GM10266 (cell line): ENCODE measurements around the gene SYNGR1.
"Not testable (repeated sequence)": the region's sequence is repeated elsewhere in the genome, so short reads cannot be mapped to it uniquely, and the experiment has no call there.

ENCODE experiments used
- DNase-seq: peaks from one replicate; pipeline ENCODE4 v3.0.0; 2012; ENCODE audit errors: extremely low spot score
- TF ChIP-seq, protein P1 (sequence below): IDR thresholded peaks from 2 replicates; pipeline ENCODE4 v1.5.1; 2012; ENCODE audit warnings: mild to moderate bottlenecking, low read depth; ENCODE audit not compliant: control insufficient read depth, insufficient read depth; ENCODE audit errors: missing control alignments

Gene SYNGR1

DNA sequence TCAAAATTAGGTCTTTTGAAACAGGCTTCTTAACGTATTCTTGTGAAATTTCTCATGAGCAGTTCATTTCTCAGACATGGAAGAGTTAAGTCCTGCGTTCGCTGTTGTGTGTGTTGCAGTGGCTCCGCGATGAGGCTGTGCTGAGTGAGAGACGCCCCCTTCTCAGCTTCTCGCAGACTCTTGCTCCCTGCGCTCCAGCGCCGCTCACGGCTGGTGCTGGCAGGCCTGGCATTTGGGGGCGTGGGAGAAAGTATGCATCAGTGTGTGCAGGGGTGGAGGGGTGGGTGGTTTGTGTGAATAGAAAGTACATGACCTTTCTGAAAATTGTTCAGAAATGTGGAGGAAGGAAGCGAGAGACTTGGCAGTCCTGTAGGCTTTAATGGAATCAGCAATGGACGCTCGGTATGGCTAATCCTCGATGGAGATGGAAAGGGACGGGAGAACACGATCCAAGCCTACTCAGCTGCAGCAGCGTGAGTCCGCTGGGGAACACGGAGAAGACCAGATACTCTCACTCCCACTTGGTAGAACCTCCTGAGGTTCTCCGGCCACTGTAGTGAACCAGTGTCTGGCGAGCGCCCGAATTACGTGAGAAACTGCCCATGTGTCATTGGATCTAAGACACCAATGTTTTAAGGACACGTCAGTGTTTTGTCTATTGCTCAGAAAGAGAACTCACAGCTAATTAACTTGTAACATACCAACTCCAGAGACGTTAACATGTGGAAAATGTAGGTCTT, 55.7 kb downstream of the SYNGR1 start:
- TF ChIP-seq, protein P1, sequence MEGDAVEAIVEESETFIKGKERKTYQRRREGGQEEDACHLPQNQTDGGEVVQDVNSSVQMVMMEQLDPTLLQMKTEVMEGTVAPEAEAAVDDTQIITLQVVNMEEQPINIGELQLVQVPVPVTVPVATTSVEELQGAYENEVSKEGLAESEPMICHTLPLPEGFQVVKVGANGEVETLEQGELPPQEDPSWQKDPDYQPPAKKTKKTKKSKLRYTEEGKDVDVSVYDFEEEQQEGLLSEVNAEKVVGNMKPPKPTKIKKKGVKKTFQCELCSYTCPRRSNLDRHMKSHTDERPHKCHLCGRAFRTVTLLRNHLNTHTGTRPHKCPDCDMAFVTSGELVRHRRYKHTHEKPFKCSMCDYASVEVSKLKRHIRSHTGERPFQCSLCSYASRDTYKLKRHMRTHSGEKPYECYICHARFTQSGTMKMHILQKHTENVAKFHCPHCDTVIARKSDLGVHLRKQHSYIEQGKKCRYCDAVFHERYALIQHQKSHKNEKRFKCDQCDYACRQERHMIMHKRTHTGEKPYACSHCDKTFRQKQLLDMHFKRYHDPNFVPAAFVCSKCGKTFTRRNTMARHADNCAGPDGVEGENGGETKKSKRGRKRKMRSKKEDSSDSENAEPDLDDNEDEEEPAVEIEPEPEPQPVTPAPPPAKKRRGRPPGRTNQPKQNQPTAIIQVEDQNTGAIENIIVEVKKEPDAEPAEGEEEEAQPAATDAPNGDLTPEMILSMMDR, result no peak
- DNase-seq, result no peak

DNA sequence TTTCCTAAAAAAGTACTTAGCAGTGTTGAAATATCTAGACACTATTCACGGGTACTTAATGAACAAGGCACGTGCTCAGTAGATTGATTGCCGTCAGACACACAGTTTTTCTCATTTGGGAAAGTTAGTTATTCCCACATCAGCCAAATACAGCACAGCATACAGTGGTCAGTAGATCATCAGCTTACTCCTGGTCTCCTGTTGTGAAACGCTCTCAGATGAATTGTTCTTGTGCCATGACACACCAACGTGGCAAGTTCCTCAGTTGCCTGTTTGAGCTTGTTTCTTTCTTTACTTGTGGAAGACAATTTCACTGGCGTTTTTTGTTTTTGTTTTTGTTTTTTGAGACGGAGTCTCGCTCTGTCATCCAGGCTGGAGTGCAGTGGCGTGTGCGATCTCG, 58.4 kb downstream of the SYNGR1 start:
- no peak for DNase-seq
- TF ChIP-seq, protein P1, result no peak

DNA sequence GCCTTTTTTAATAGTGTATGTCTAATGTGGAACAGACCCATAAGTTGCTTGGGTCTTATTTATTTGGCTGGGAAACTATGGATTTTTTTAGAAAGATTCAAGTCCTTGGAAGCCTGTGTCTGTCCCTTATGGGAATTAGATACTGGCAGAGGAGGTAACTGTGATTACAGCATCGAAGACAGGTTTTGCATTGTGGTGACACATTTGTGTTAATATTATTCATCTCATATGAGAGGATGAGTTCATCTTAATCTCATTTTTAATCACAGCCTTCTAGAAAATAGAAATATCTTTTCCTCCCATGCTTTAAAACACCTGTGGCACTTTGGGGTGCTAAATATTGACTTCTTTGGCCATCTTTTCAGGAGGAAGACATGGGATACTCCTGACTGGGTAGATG, 59.0 kb downstream of the SYNGR1 start:
- DNase-seq, result no peak
- TF ChIP-seq, protein P1, result no peak

DNA sequence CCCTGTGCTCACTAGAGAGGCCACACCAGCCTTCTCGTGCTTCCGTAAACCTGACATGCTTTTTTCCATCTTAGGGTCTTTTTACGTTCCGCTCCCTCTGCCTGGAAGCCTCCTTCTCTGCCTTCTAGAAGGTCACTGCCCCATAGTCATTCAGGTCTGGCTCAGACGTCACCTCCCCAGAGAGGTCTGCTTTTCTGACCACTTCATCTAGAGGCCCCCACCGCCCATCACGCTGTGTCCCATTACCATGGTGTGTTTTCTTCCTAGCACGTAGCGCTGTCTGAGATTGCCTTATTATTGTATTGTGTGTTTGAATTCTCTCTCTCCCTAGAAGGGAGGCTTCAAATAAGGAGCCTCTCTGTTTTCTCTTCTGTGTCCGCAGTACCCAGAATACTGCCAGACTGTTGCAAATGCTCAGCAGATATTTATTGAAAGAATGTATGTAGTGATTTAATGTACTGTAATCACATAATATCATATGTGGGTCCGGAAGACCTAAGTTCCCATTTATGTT, 59.8 kb downstream of the SYNGR1 start:
- DNase-seq, result no peak
- TF ChIP-seq, protein P1, result no peak

DNA sequence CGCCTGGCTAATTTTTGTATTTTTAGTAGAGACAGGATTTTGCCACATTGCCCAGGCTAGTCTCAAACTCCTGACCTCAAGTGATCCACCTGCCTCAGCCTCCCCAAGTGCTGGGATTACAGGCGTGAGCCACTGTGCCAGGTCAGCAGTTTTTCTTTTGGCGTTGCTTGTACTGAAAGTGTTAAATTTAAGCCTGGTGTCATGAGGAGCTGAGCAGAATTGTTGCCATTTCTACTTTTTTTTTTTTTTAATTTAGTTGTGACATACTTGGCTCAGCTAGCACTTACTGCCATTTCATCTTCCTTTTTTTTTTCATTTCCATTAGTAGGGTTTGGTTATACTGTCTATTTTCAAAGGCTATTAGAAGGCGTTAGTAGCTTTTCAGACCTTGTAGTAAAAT, 60.5 kb downstream of the SYNGR1 start:
- DNase-seq, result no peak
- TF ChIP-seq, protein P1, result no peak

DNA sequence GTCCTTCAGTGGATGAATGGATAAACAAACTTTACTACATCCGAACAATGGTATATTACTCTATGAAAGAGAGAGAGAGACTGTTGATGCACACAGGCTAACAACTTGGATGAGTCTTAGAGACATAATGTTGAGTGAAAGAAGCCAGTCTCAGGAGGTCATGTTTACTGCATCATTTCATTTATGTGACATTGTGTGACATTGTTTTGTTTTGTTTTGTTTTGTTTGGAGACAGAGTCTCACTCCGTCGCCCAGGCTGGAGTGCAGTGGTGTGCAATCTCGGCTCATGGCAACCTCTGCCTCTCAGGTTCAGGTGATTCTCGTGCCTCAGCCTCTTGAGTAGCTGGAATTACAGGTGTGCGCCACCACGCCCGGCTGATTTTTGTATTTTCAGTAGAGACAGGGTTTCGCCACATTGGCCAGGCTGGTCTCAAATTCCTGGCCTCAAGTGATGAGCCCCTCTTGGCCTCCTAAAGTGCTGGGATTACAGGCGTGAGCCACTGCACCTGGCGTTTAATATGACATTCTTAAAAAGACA, 62.1 kb downstream of the SYNGR1 start:
- DNase-seq, result not testable (repeated sequence)

DNA sequence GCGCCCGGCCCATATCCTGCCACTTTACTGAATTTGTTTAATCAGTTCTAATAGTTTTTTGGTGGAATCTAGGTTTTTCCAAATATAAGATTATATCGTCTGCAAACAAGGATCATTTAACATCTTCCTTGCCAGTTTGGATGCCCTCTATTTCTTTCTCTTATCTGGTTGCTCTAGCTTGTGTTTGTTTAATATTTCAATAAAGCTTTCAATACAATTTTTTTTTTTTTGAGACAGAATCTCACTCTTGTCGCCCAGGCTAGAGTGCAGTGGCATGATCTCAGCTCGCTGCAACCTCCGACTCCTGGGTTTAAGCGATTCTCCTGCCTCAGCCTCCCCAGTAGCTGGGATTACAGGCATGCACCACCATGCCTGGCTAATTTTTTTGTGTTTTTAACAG, 63.4 kb downstream of the SYNGR1 start:
- DNase-seq, result not testable (repeated sequence)

DNA sequence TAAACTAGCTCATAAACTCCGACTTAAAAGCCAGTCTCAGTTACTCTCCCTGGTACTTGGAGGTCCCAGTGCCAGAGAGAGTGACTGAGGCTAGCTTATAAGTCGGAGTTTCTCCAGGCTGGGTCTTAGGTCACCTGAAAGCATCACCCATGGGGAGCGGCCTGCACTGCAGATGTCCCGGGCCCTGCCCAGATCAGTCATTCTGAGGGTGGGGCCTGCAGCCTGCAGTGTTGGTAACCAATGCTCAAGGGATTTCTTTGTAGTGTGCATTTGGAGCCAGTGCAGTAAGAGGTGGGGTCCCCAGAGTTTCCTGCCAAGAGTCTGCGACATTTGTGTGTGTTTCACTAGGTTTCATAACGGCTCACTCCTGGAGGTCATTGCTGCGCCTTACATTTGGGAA, 64.6 kb downstream of the SYNGR1 start:
- no peak for DNase-seq
- TF ChIP-seq, protein P1, result no peak
